Occipital lobe (tissue), 2 donors: ENCODE measurements around the gene KRT74. TPM values are rescaled to one million over a fixed set of nuclear protein-coding genes. Genes with fewer than 3 reads are reported as not detected.
A peak's percentile ranks its signal among the peaks of the same experiment; 100 is the strongest.

ENCODE experiments used
- DNase-seq: peaks from one replicate; lab custom pipeline; 2025; lab: John Stamatoyannopoulos, UW
- total RNA-seq: library from RNA; depleted of rRNA; stranded (reverse); fragments of >200 nt; gene quantifications from one replicate; pipeline ENCODE4 v1.2.3, GENCODE V29; 2014

The KRT74 gene
- total RNA-seq, 1 donor from 2014 or later, result not detected

- DNase-seq, result no peak
These were observed 34.4 kb downstream of the KRT74 start for GRCh38 chr12:52539083-52539820.

- no peak for DNase-seq
These were observed 36.5 kb downstream of the KRT74 start for GRCh38 chr12:52537101-52537500.

- DNase-seq, result no peak
These were observed 38.1 kb downstream of the KRT74 start for GRCh38 chr12:52535574-52535973.

- DNase-seq, result no peak
These were observed 39.2 kb downstream of the KRT74 start for GRCh38 chr12:52534482-52534881.

- no peak for DNase-seq
These were observed 39.8 kb downstream of the KRT74 start for GRCh38 chr12:52533686-52534470.

- DNase-seq, result no peak
These were observed 41.0 kb downstream of the KRT74 start for GRCh38 chr12:52532636-52533035.

GRCh38 chr12:52531566-52532300 lies 41.9 kb downstream of the KRT74 start:
- DNase-seq, result no peak

- no peak for DNase-seq
These were observed 42.7 kb downstream of the KRT74 start for GRCh38 chr12:52530905-52531304.

- no peak for DNase-seq
These were observed 43.3 kb downstream of the KRT74 start for GRCh38 chr12:52530366-52530765.

GRCh38 chr12:52529846-52530245 lies 43.8 kb downstream of the KRT74 start:
- no peak for DNase-seq

GRCh38 chr12:52529417-52529816 lies 44.2 kb downstream of the KRT74 start:
- DNase-seq, result no peak

GRCh38 chr12:52528641-52529143 lies 45.0 kb downstream of the KRT74 start:
- peak; percentile 44 for DNase-seq

- no peak for DNase-seq
These were observed 46.4 kb downstream of the KRT74 start for GRCh38 chr12:52527121-52527800.

- DNase-seq, result no peak
These were observed 47.1 kb downstream of the KRT74 start for GRCh38 chr12:52526511-52526951.

- DNase-seq, result no peak
These were observed 47.8 kb downstream of the KRT74 start for GRCh38 chr12:52525661-52526499.

GRCh38 chr12:52524898-52525591 lies 48.6 kb downstream of the KRT74 start:
- peak; percentile 23 for DNase-seq

GRCh38 chr12:52524241-52524897 lies 49.3 kb downstream of the KRT74 start:
- DNase-seq, result no peak

- no peak for DNase-seq
These were observed 49.8 kb downstream of the KRT74 start for GRCh38 chr12:52523824-52524223.

GRCh38 chr12:52522346-52523011 lies 51.2 kb downstream of the KRT74 start:
- DNase-seq, result no peak
